HAP-1 (cell line): ENCODE measurements around the gene PPFIA1.

Source experiments
- DNase-seq, 2 experiments: peaks; one replicate each; pipeline ENCODE4 v3.0.0-alpha.2; 2016 to 2020; ENCODE audit warnings: low spot score in 2 of 2
- H3K27me3 ChIP-seq: fragments of 250-450 bp; sonication (Bioruptor Pico); 2 replicates; pipeline ENCODE4 v1.5.1; 2020; ENCODE audit warnings: low read depth, mild to moderate bottlenecking, moderate library complexity
- H3K36me3 ChIP-seq: fragments of 250-450 bp; sonication (Bioruptor Pico); replicated peaks from 2 replicates; pipeline ENCODE4 v1.5.1; 2020; ENCODE audit warnings: mild to moderate bottlenecking
- H3K4me1 ChIP-seq: fragments of 250-450 bp; sonication (Bioruptor Pico); 2 replicates; pipeline ENCODE4 v1.5.1; 2020; ENCODE audit warnings: mild to moderate bottlenecking
- H3K4me3 ChIP-seq: fragments of 250-450 bp; sonication (Bioruptor Pico); 2 replicates; pipeline ENCODE4 v1.5.1; 2020; ENCODE audit warnings: mild to moderate bottlenecking, moderate library complexity
- H3K9me3 ChIP-seq: fragments of 250-450 bp; sonication (Bioruptor Pico); 2 replicates; pipeline ENCODE4 v1.5.1; 2020; ENCODE audit warnings: mild to moderate bottlenecking, moderate library complexity
- in situ Hi-C: fragments of 300-500 bp; cut with MboI; formaldehyde crosslinking; loops from 3 replicates; pipeline ENCODE4 v1.14.3; 2020; ENCODE audit warnings: low sequenced_read_pairs, inconsistent platforms, mixed read lengths

PPFIA1 gene

GRCh38 chr11:70265341-70265740 is 5.1 kb upstream of the PPFIA1 start:
- Histone ChIP-seq H3K9me3 (no peaks in the 10 kb centered on the region), H3K4me3 (no peak overlapping the region), H3K36me3 (no peaks in the 10 kb centered on the region), H3K27me3 (peaks cover 11% of the 10 kb centered on the region), H3K4me1 (no peaks in the 10 kb centered on the region)
- in situ Hi-C loops = no loop called here
- no peak for DNase-seq

- DNase-seq = no peak
- in situ Hi-C loops = no loop called here
Measured at GRCh38 chr11:70267405-70267950, 3.0 kb upstream of the PPFIA1 start.

GRCh38 chr11:70268526-70268925 is 2.0 kb upstream of the PPFIA1 start:
- H3K4me3 ChIP-seq = no peak overlapping the region
- DNase-seq = no peak
- peaks cover 11% of the 10 kb centered on the region for H3K27me3 ChIP-seq
- peaks cover 4% of the 10 kb centered on the region; the same call in 1 of the 2 replicates for H3K4me1 ChIP-seq
- peaks cover 11% of the 10 kb centered on the region for H3K36me3 ChIP-seq
- in situ Hi-C loops = no loop called here
- no peaks in the 10 kb centered on the region for H3K9me3 ChIP-seq

More at GRCh38 chr11:70267405-70267950, 3.0 kb upstream of the PPFIA1 start:
- no peaks in the 10 kb centered on the region for H3K9me3 ChIP-seq
- peaks cover 2% of the 10 kb centered on the region; the same call in 1 of the 2 replicates for H3K4me1 ChIP-seq
- peaks cover 11% of the 10 kb centered on the region for H3K27me3 ChIP-seq
- H3K36me3 ChIP-seq = peaks cover 3% of the 10 kb centered on the region
- H3K4me3 ChIP-seq = no peak overlapping the region

GRCh38 chr11:70270877-70271648 is 573 bp downstream of the PPFIA1 start:
- Histone ChIP-seq H3K4me1 (peaks cover 4% of the 10 kb centered on the region; the same call in 1 of the 2 replicates), H3K4me3 (peak overlapping the region; percentile 70), H3K27me3 (peaks cover 5% of the 10 kb centered on the region), H3K9me3 (no peaks in the 10 kb centered on the region), H3K36me3 (peaks cover 29% of the 10 kb centered on the region)
- in situ Hi-C loops = no loop called here
- DNase-seq = peak; percentile 29 to 35

GRCh38 chr11:70271649-70271953 is 1.1 kb downstream of the PPFIA1 start:
- Histone ChIP-seq H3K27me3 (peaks cover 3% of the 10 kb centered on the region; the same call in 1 of the 2 replicates), H3K9me3 (no peaks in the 10 kb centered on the region), H3K4me1 (peaks cover 4% of the 10 kb centered on the region; the same call in 1 of the 2 replicates), H3K36me3 (peaks cover 29% of the 10 kb centered on the region), H3K4me3 (peak overlapping the region; percentile 70)
- in situ Hi-C loops = no loop called here
- no peak for DNase-seq

- no peak for DNase-seq
- Histone ChIP-seq H3K4me1 (peaks cover 4% of the 10 kb centered on the region; the same call in 1 of the 2 replicates), H3K36me3 (peaks cover 29% of the 10 kb centered on the region), H3K4me3 (0 out of 2 replicates have a peak overlapping the region, but pooled peaks have one; percentile 4), H3K27me3 (peaks cover 3% of the 10 kb centered on the region; the same call in 1 of the 2 replicates), H3K9me3 (no peaks in the 10 kb centered on the region)
- in situ Hi-C loops = no loop called here
Measured at GRCh38 chr11:70272009-70272408, 1.5 kb downstream of the PPFIA1 start.

GRCh38 chr11:70278994-70279393 is 8.5 kb downstream of the PPFIA1 start:
- H3K36me3 ChIP-seq = peaks cover 41% of the 10 kb centered on the region

GRCh38 chr11:70281156-70281609 is 10.7 kb downstream of the PPFIA1 start:
- H3K36me3 ChIP-seq = peaks cover 36% of the 10 kb centered on the region
- DNase-seq = no peak
- in situ Hi-C loops = no loop called here
- no peaks in the 10 kb centered on the region for H3K4me1 ChIP-seq
- H3K27me3 ChIP-seq = no peaks in the 10 kb centered on the region
- H3K9me3 ChIP-seq = no peaks in the 10 kb centered on the region
- no peak overlapping the region for H3K4me3 ChIP-seq

More at GRCh38 chr11:70278994-70279393, 8.5 kb downstream of the PPFIA1 start:
- Histone ChIP-seq H3K9me3 (no peaks in the 10 kb centered on the region), H3K4me3 (no peak overlapping the region), H3K4me1 (no peaks in the 10 kb centered on the region), H3K27me3 (no peaks in the 10 kb centered on the region)
- no peak for DNase-seq
- in situ Hi-C loops = no loop called here

GRCh38 chr11:70282012-70282411 is 11.5 kb downstream of the PPFIA1 start:
- Histone ChIP-seq H3K36me3 (peaks cover 37% of the 10 kb centered on the region), H3K9me3 (no peaks in the 10 kb centered on the region), H3K27me3 (no peaks in the 10 kb centered on the region), H3K4me1 (no peaks in the 10 kb centered on the region), H3K4me3 (no peak overlapping the region)
- DNase-seq = no peak
- in situ Hi-C loops = no loop called here

- DNase-seq = no peak
- H3K36me3 ChIP-seq = peaks cover 34% of the 10 kb centered on the region
- in situ Hi-C loops = no loop called here
- H3K9me3 ChIP-seq = no peaks in the 10 kb centered on the region
- no peak overlapping the region for H3K4me3 ChIP-seq
- H3K27me3 ChIP-seq = no peaks in the 10 kb centered on the region
- H3K4me1 ChIP-seq = no peaks in the 10 kb centered on the region
Measured at GRCh38 chr11:70288721-70289120, 18.2 kb downstream of the PPFIA1 start.

GRCh38 chr11:70289582-70289981 is 19.1 kb downstream of the PPFIA1 start:
- H3K9me3 ChIP-seq = no peaks in the 10 kb centered on the region
- in situ Hi-C loops = no loop called here
- no peak for DNase-seq
- H3K4me3 ChIP-seq = no peak overlapping the region
- H3K4me1 ChIP-seq = no peaks in the 10 kb centered on the region
- no peaks in the 10 kb centered on the region for H3K27me3 ChIP-seq
- H3K36me3 ChIP-seq = peaks cover 33% of the 10 kb centered on the region

GRCh38 chr11:70290361-70291065 is 20.0 kb downstream of the PPFIA1 start:
- no peak for DNase-seq
- in situ Hi-C loops = no loop called here
- H3K27me3 ChIP-seq = no peaks in the 10 kb centered on the region
- peaks cover 33% of the 10 kb centered on the region for H3K36me3 ChIP-seq
- H3K9me3 ChIP-seq = no peaks in the 10 kb centered on the region
- H3K4me1 ChIP-seq = no peaks in the 10 kb centered on the region
- no peak overlapping the region for H3K4me3 ChIP-seq

GRCh38 chr11:70292166-70292565 is 21.7 kb downstream of the PPFIA1 start:
- Histone ChIP-seq H3K9me3 (no peaks in the 10 kb centered on the region), H3K27me3 (no peaks in the 10 kb centered on the region), H3K4me3 (no peak overlapping the region), H3K36me3 (peaks cover 24% of the 10 kb centered on the region), H3K4me1 (no peaks in the 10 kb centered on the region)
- in situ Hi-C loops = no loop called here
- DNase-seq = no peak

GRCh38 chr11:70292863-70293262 is 22.4 kb downstream of the PPFIA1 start:
- Histone ChIP-seq H3K36me3 (peaks cover 22% of the 10 kb centered on the region), H3K27me3 (no peaks in the 10 kb centered on the region), H3K4me1 (no peaks in the 10 kb centered on the region), H3K9me3 (no peaks in the 10 kb centered on the region), H3K4me3 (no peak overlapping the region)
- DNase-seq = no peak
- in situ Hi-C loops = no loop called here
